ENCODE results near the gene WNK3. TPM values are rescaled to one million over a fixed set of nuclear protein-coding genes. Genes with fewer than 3 reads are reported as not detected.
A peak's percentile ranks its signal among the peaks of the same experiment; 100 is the strongest.
"Not testable (repeated sequence)": the region's sequence is repeated elsewhere in the genome, so short reads cannot be mapped to it uniquely, and the experiment has no call there.

WNK3 gene
- total RNA-seq, 1 donor from 2014 or later = 12.5 TPM

DNA sequence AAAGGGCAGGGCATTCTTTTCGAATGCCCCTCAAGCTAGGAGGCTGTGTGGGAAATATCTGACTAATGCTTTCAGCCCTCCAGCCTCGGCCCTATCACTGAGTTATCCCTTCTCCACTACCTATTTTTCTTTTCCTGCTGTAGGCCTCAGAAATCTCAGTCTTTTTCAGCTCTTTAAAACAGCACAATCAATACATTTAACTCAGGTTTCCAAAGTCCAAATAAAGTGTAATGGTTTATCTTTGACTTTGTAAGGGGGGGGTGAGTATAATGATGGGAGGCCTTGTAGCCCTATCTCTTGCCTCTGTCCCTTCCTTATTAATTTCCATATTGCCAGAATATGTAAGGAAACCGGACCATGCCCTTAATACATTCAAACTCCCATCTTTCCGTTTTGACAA lies 1.6 kb upstream of the WNK3 start:
- Mint-ChIP-seq H3K27ac (ENCODE audit: unreplicated experiment) (peak overlapping the region; percentile 99), H3K36me3 (ENCODE audit: low read depth, unreplicated experiment) (no peaks in the 10 kb centered on the region), H3K9me3 (ENCODE audit: unreplicated experiment) (no peaks in the 10 kb centered on the region), H3K4me3 (ENCODE audit: unreplicated experiment) (peak overlapping the region; percentile 91), H3K4me1 (ENCODE audit: unreplicated experiment) (peaks cover 11% of the 10 kb centered on the region), H3K27me3 (ENCODE audit: unreplicated experiment) (peaks cover 8% of the 10 kb centered on the region)
- no peak for DNase-seq (ENCODE audit: low spot score)
- TF ChIP-seq, protein P1, sequence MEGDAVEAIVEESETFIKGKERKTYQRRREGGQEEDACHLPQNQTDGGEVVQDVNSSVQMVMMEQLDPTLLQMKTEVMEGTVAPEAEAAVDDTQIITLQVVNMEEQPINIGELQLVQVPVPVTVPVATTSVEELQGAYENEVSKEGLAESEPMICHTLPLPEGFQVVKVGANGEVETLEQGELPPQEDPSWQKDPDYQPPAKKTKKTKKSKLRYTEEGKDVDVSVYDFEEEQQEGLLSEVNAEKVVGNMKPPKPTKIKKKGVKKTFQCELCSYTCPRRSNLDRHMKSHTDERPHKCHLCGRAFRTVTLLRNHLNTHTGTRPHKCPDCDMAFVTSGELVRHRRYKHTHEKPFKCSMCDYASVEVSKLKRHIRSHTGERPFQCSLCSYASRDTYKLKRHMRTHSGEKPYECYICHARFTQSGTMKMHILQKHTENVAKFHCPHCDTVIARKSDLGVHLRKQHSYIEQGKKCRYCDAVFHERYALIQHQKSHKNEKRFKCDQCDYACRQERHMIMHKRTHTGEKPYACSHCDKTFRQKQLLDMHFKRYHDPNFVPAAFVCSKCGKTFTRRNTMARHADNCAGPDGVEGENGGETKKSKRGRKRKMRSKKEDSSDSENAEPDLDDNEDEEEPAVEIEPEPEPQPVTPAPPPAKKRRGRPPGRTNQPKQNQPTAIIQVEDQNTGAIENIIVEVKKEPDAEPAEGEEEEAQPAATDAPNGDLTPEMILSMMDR (IDR thresholded peaks at IDR 0.05; ENCODE audit: unreplicated experiment) = no peak

DNA sequence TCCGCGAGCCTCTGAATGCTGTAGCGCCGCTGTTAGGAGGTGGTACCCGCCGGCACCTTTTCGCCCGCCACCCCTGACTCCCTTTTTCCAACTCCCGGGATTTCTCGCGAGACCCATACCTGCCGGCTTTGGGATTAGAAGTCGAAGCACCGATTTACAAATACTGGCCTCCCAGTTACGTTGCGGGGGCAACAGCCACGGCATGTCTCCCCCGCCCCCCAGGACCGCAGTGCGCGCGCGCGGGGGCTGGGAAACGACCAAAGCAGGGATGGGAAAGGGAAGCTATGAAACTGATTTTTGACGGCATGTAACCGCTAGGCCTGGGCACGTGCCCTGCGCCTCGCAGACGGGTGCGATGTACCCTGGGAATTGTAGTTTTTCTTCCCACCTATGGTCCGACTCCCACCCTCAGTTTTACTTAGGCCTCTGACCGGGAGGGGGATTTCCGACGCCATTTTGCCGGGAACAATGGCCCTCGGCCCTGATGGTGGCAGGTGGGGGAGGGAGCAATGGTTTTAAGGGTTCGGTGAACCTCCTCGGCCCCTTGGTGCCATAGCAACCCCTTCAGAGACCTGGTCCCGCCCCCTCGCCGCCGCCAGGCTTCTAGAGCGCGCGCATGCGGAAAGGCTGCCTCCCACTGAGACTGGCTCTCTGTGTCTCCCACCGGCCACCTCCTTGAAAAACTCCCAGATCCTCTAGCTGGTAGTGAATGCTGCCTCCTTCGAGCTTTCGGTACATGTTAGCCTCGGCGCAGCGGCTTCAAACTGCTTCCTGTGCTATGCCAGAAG lies 772 bp upstream of the WNK3 start:
- Mint-ChIP-seq H3K27me3 (ENCODE audit: unreplicated experiment) (peaks cover 8% of the 10 kb centered on the region), H3K27ac (ENCODE audit: unreplicated experiment) (peak overlapping the region; percentile 99), H3K9me3 (ENCODE audit: unreplicated experiment) (no peaks in the 10 kb centered on the region), H3K36me3 (ENCODE audit: low read depth, unreplicated experiment) (no peaks in the 10 kb centered on the region), H3K4me3 (ENCODE audit: unreplicated experiment) (peak overlapping the region; percentile 91), H3K4me1 (ENCODE audit: unreplicated experiment) (peaks cover 11% of the 10 kb centered on the region)
- DNase-seq (ENCODE audit: low spot score) = peak; percentile 67
- TF ChIP-seq, protein P1 (IDR thresholded peaks at IDR 0.05; ENCODE audit: unreplicated experiment) = no peak

- Mint-ChIP-seq H3K4me3 (ENCODE audit: unreplicated experiment) (no peak overlapping the region), H3K4me1 (ENCODE audit: unreplicated experiment) (peaks cover 8% of the 10 kb centered on the region), H3K36me3 (ENCODE audit: low read depth, unreplicated experiment) (no peaks in the 10 kb centered on the region), H3K27me3 (ENCODE audit: unreplicated experiment) (peaks cover 5% of the 10 kb centered on the region), H3K27ac (ENCODE audit: unreplicated experiment) (no peak overlapping the region), H3K9me3 (ENCODE audit: unreplicated experiment) (no peaks in the 10 kb centered on the region)
- no peak for DNase-seq (ENCODE audit: low spot score)
- TF ChIP-seq, protein P1 (IDR thresholded peaks at IDR 0.05; ENCODE audit: unreplicated experiment) = no peak
These were observed 5.2 kb downstream of the WNK3 start for GRCh38 chrX:54352677-54353076.

DNA sequence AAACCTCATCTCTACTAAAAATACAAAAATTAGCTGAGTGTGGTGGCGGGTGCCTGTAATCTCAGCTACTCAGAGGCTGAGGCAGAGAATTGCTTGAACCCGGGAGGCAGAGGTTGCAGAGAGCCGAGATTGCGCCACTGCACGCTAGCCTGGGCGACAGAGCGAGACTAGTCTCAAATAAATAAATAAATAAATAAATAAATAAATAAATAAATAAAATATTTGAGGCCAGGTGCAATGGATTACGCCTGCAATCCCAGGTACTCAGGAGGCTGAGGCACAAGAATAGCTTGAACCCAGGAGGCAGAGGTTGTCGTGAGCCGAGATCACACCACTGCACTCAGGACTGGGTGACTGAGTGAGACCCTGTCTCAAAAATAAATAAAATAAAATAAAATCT lies 20.5 kb downstream of the WNK3 start:
- H3K4me3 Mint-ChIP-seq (ENCODE audit: unreplicated experiment); H3K27me3 Mint-ChIP-seq (ENCODE audit: unreplicated experiment); H3K27ac Mint-ChIP-seq (ENCODE audit: unreplicated experiment); H3K4me1 Mint-ChIP-seq (ENCODE audit: unreplicated experiment); H3K36me3 Mint-ChIP-seq (ENCODE audit: low read depth, unreplicated experiment); H3K9me3 Mint-ChIP-seq (ENCODE audit: unreplicated experiment); DNase-seq (ENCODE audit: low spot score): not testable (repeated sequence)

DNA sequence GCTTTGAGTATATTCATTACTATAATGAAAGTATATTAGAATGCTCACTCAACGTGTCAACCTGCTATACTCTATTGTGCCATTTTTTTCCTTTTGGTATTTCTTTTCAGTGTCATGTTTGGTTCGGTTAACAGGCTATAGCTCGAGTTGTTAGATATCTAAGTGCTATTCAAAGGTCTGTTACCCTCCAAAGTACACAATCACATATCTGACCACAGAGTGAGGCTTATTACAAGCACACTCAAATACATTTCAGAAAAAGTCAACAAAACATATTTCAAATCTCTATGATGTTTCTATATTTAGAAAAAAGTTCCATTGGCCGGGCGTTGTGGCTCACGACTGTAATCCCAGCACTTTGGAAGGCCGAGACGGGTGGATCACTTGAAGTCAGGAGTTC lies 32.8 kb downstream of the WNK3 start:
- H3K27me3 Mint-ChIP-seq (ENCODE audit: unreplicated experiment) = peaks cover 2% of the 10 kb centered on the region
- H3K4me1 Mint-ChIP-seq (ENCODE audit: unreplicated experiment) = no peaks in the 10 kb centered on the region

More for the DNA sequence above, 32.8 kb downstream of the WNK3 start:
- Mint-ChIP-seq H3K4me3 (ENCODE audit: unreplicated experiment) (no peak overlapping the region), H3K36me3 (ENCODE audit: low read depth, unreplicated experiment) (no peaks in the 10 kb centered on the region), H3K9me3 (ENCODE audit: unreplicated experiment) (no peaks in the 10 kb centered on the region), H3K27ac (ENCODE audit: unreplicated experiment) (no peak overlapping the region)
- no peak for DNase-seq (ENCODE audit: low spot score)
- TF ChIP-seq, protein P1 (IDR thresholded peaks at IDR 0.05; ENCODE audit: unreplicated experiment) = no peak

All from endothelial cell (in vitro differentiated cells).